ENCODE data around the gene TUBA4B.
"Not testable (repeated sequence)": the region's sequence is repeated elsewhere in the genome, so short reads cannot be mapped to it uniquely, and the experiment has no call there.

The TUBA4B gene

GRCh38 chr2:219298759-219299371 is 45.8 kb downstream of the TUBA4B start:
- Mint-ChIP-seq H3K4me1 (peaks cover 53% of the 10 kb centered on the region), H3K27ac (peak overlapping the region in 1 of 2 donors; percentile 51), H3K27me3 (peaks cover 30% of the 10 kb centered on the region), H3K9me3 (no peaks in the 10 kb centered on the region), H3K4me3 (peak overlapping the region in 1 of 2 donors; percentile 65)
- DNase-seq (peak; percentile 86 to 89), ATAC-seq (peak; percentile 64)

DNA sequence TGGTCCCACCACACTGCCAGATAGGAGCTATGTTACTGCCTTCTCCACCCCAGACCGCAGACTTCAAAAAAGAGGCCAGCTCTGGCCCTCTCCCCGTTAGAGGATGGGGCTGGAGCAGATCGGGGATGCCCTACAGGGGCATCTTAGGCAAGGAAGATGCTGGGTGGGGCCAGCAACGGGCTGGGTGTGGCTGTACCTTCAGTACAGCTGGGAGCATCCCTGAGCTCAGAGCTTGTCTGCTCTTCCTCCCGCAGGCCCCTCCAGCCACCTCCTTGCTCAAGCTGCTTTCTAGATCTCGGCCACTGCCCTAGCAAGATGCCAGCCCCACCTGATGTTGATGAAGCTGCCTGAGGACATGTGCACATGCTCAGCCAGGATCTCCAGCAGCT is 46.3 kb downstream of the TUBA4B start:
- Mint-ChIP-seq H3K4me1 (peaks cover 48% of the 10 kb centered on the region), H3K4me3 (peak overlapping the region in 1 of 2 donors; percentile 65), H3K9me3 (no peaks in the 10 kb centered on the region), H3K27me3 (peaks cover 32% of the 10 kb centered on the region), H3K27ac (no peak overlapping the region)
- DNase-seq (no peak), ATAC-seq (no peak)

GRCh38 chr2:219300022-219300421 is 47.0 kb downstream of the TUBA4B start:
- Mint-ChIP-seq H3K27me3 (peaks cover 39% of the 10 kb centered on the region), H3K4me3 (no peak overlapping the region), H3K4me1 (peaks cover 43% of the 10 kb centered on the region), H3K27ac (no peak overlapping the region), H3K9me3 (no peaks in the 10 kb centered on the region)
- DNase-seq (no peak), ATAC-seq (no peak)

DNA sequence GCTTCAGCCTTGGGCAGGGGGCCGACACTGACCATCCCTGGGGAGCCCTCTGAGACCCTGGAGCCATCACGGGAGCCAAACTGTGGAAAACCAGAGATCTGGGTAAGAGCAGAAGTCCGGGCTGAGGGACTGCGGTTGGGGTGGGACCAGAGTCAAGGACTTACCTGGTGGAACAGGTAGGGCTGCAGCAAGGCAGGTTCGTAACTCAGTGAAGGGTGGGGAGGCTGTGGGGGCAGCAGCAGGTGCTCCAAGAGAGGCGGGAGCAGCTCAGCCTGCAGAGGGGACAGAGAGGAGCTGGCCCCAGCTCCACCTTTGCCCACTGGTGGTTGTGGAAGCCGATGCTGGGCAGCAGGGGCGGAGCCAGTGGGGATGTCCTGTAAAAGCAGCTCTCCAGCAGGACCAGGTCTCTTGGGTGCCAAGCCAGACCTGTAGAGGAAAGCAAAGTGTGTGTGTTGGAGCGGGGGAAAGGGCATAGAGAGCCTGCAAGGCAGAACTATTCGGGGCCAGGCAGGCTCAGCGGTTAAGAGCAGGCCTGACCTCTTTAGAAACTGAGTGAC is 49.4 kb downstream of the TUBA4B start:
- H3K27me3 Mint-ChIP-seq, result peaks cover 62% of the 10 kb centered on the region
- H3K27ac Mint-ChIP-seq, result no peak overlapping the region
- peaks cover 21% of the 10 kb centered on the region for H3K4me1 Mint-ChIP-seq
- H3K9me3 Mint-ChIP-seq, result no peaks in the 10 kb centered on the region
- no peak for ATAC-seq
- H3K4me3 Mint-ChIP-seq, result no peak overlapping the region
- no peak for DNase-seq

- H3K27me3 Mint-ChIP-seq, result peaks cover 79% of the 10 kb centered on the region
- ATAC-seq (no peak), DNase-seq (no peak)
- peaks cover 9% of the 10 kb centered on the region for H3K4me1 Mint-ChIP-seq
- H3K9me3 Mint-ChIP-seq, result no peaks in the 10 kb centered on the region
- H3K27ac Mint-ChIP-seq, result no peak overlapping the region
- H3K4me3 Mint-ChIP-seq, result no peak overlapping the region
These were observed 51.2 kb downstream of the TUBA4B start for GRCh38 chr2:219304223-219304622.

- Mint-ChIP-seq H3K4me1 (peaks cover 4% of the 10 kb centered on the region), H3K27me3 (peaks cover 84% of the 10 kb centered on the region), H3K27ac (no peak overlapping the region)
These were observed 53.0 kb downstream of the TUBA4B start for GRCh38 chr2:219306047-219306446.

GRCh38 chr2:219308142-219309101 is 55.4 kb downstream of the TUBA4B start:
- Mint-ChIP-seq H3K4me3 (no peak overlapping the region), H3K27me3 (peaks cover 73% of the 10 kb centered on the region), H3K27ac (no peak overlapping the region), H3K9me3 (peaks cover 3 to 4% of the 10 kb centered on the region in 2 donors), H3K4me1 (peaks cover 4% of the 10 kb centered on the region)
- DNase-seq, result peak; percentile 62 to 73
- peak; percentile 83 for ATAC-seq

More at GRCh38 chr2:219306047-219306446, 53.0 kb downstream of the TUBA4B start:
- peaks cover 0 to 4% of the 10 kb centered on the region in 2 donors for H3K9me3 Mint-ChIP-seq
- DNase-seq, result no peak
- no peak overlapping the region for H3K4me3 Mint-ChIP-seq
- no peak for ATAC-seq

- no peak within 1 kb of the TSS for H3K27ac Mint-ChIP-seq
- no peak for DNase-seq
- H3K4me1 Mint-ChIP-seq, result peaks cover 4% of the 10 kb centered on the region
- H3K27me3 Mint-ChIP-seq, result peaks cover 72% of the 10 kb centered on the region
- peaks cover 4 to 7% of the 10 kb centered on the region in 2 donors for H3K9me3 Mint-ChIP-seq
- no peak within 1 kb of the TSS for H3K4me3 Mint-ChIP-seq
- ATAC-seq, result no peak
These were observed 56.2 kb downstream of the TUBA4B start, which contains the start of gene PTPRN for GRCh38 chr2:219309278-219309677. TSS of gene PTPRN (minus strand) at chr2:219309401. CDS start at chr2:219309332, 69 bp downstream.

- H3K9me3 Mint-ChIP-seq, ATAC-seq, H3K4me3 Mint-ChIP-seq, DNase-seq, H3K4me1 Mint-ChIP-seq, H3K27ac Mint-ChIP-seq: not testable (repeated sequence)
- H3K27me3 Mint-ChIP-seq, result peaks cover 39% of the 10 kb centered on the region
These were observed 59.7 kb downstream of the TUBA4B start for GRCh38 chr2:219312683-219313263.

- Mint-ChIP-seq H3K9me3 (peaks cover 4 to 7% of the 10 kb centered on the region in 2 donors), H3K27me3 (peaks cover 17% of the 10 kb centered on the region), H3K4me3 (no peak overlapping the region), H3K4me1 (no peaks in the 10 kb centered on the region), H3K27ac (no peak overlapping the region)
- no peak for ATAC-seq
- no peak for DNase-seq
These were observed 61.9 kb downstream of the TUBA4B start for GRCh38 chr2:219314804-219315468.

Data from stimulated activated naive CD8-positive, alpha-beta T cell treated with anti-CD3 and anti-CD28 coated beads, Interleukin-15, amount 100 ng/mL, for 72 hours (primary cell).